ENCODE results near the gene USP25. TPM values are rescaled to one million over a fixed set of nuclear protein-coding genes. Genes with fewer than 3 reads are reported as not detected.
A peak's percentile ranks its signal among the peaks of the same experiment; 100 is the strongest.

The USP25 gene
- total and polyA plus RNA-seq, 2 of the 8 experiments (the other 6 are each of a cell fraction or from before 2014, with no cell fraction given): 11.2 to 48.1 TPM

GRCh38 chr21:15797577-15798363 lies 68.0 kb downstream of the USP25 start:
- Histone ChIP-seq H4K91ac (replicated peaks; ENCODE audit: insufficient read length, low read length) (no peak overlapping the region), H3K18ac (ENCODE audit: extremely low read depth, low read length) (no peak overlapping the region), H2AK5ac (ENCODE audit: low read depth, low read length) (no peak overlapping the region), H2BK5ac (ENCODE audit: low read depth, low read length) (no peak overlapping the region), H3K9ac (replicated peaks in 1 of 4; ENCODE audit: extremely low read depth in 1 of 4, low read depth in 3 of 4, low read length in 3 of 4) (peak overlapping the region in 1 of 4 experiments; percentile 34; a peak in 1 of 7 replicates), H2AFZ (ENCODE audit: low read length) (no peak overlapping the region), H3K79me1 (ENCODE audit: low read depth, low read length) (no peaks in the 10 kb centered on the region), H3K4me2 (ENCODE audit: insufficient read depth in 1 of 2, low read depth in 2 of 2, low read length in 2 of 2) (no peak overlapping the region), H2BK15ac (ENCODE audit: low read length) (no peak overlapping the region), H3K56ac (replicated peaks; ENCODE audit: insufficient read length, low read depth, low read length) (no peak overlapping the region), H2BK12ac (ENCODE audit: low read depth, low read length) (no peak overlapping the region), H3K23me2 (ENCODE audit: low read depth, low read length) (no peaks in the 10 kb centered on the region), H3K4me1 (replicated peaks in 1 of 4; ENCODE audit: control insufficient read depth in 3 of 4, insufficient read depth in 4 of 4, low read length in 3 of 4) (no peaks in the 10 kb centered on the region), H4K20me1 (replicated peaks in 1 of 2; ENCODE audit: control insufficient read depth in 1 of 2, insufficient read depth in 2 of 2, low read length in 2 of 2) (peaks cover 0 to 2% of the 10 kb centered on the region in 2 experiments), H3K79me2 (ENCODE audit: control insufficient read depth in 1 of 2, insufficient read depth in 2 of 2, low read length in 2 of 2) (peaks cover 0 to 7% of the 10 kb centered on the region in 2 experiments; a peak in 2 of 4 replicates), H2BK120ac (replicated peaks; ENCODE audit: low read depth, low read length) (no peak overlapping the region), H4K5ac (ENCODE audit: insufficient read length, low read depth, low read length) (no peak overlapping the region), H3K9me3 (ENCODE audit: insufficient read depth in 2 of 2, low read depth in 1 of 2, low read length in 1 of 2) (no peaks in the 10 kb centered on the region), H3K14ac (ENCODE audit: insufficient read length) (no peak overlapping the region), H3K4me3 (ENCODE audit: extremely low read depth in 1 of 4, insufficient read depth in 2 of 4, low read depth in 3 of 4, low read length in 4 of 4) (no peak overlapping the region), H4K8ac (ENCODE audit: extremely low read depth, insufficient read depth, low read length) (no peak overlapping the region), H3K27me3 (replicated peaks in 1 of 4; ENCODE audit: control insufficient read depth in 3 of 4, extremely low read depth in 1 of 4, insufficient read depth in 3 of 4, low read length in 3 of 4) (no peaks in the 10 kb centered on the region), H3K27ac (ENCODE audit: low read depth, low read length) (no peak overlapping the region), H2BK20ac (ENCODE audit: low read length) (no peak overlapping the region), H3K4ac (replicated peaks; ENCODE audit: insufficient read length, low read depth, low read length) (no peak overlapping the region), H3K36me3 (ENCODE audit: control insufficient read depth in 2 of 4, insufficient read depth in 4 of 4, low read length in 3 of 4) (peaks cover 0 to 2% (median 0%) of the 10 kb centered on the region in 4 experiments; a peak in 2 of 8 replicates), H3K23ac (ENCODE audit: insufficient read length) (no peak overlapping the region)
- WGBS, 2 experiments (ENCODE audit: extremely low coverage in 1 of 2, insufficient coverage in 1 of 2, insufficient read length in 1 of 2, insufficient replicate concordance in 2 of 2, low coverage in 1 of 2, low lambda C conversion rate in 2 of 2, missing lambda C conversion rate in 1 of 2): 90% methylated on average over 3 of the region's 3 CpGs; no CpG with 5 or more reads in 1 of the 2 experiments
- POLR2A ChIA-PET (ENCODE audit: partially characterized antibody): interaction anchor here (0.6 kb wide), 1 partner anchor 962 kb away, joined by 3 read pairs; no protein-coding TSS in a partner anchor
- CTCF ChIA-PET (ENCODE audit: partially characterized antibody): no interaction called here
- DNase-seq (ENCODE audit: low read depth in 1 of 2, low spot score in 2 of 2) (no peak), FAIRE-seq (no peak)
- TF ChIP-seq GABPA (IDR thresholded peaks at IDR 0.05; ENCODE audit: borderline replicate concordance, insufficient read depth, low read length) (no peak), SIN3A (conservative IDR thresholded peaks at IDR 0.05 in 1 of 2, IDR thresholded peaks at IDR 0.05 in 1 of 2; ENCODE audit: low read depth in 1 of 2, low read length in 2 of 2) (no peak), SUZ12 (IDR thresholded peaks at IDR 0.05; ENCODE audit: low read length) (no peak), SIRT6 (IDR thresholded peaks at IDR 0.05; ENCODE audit: low read length) (no peak), POLR2AphosphoS5 (IDR thresholded peaks at IDR 0.05; ENCODE audit: low read depth, low read length) (no peak), CHD2 (IDR thresholded peaks at IDR 0.05; ENCODE audit: low read length) (no peak), RFX5 (IDR thresholded peaks at IDR 0.05; ENCODE audit: borderline replicate concordance, low read depth, low read length) (no peak), CBX8 (IDR thresholded peaks at IDR 0.05; ENCODE audit: borderline replicate concordance, low read depth, low read length) (no peak), RXRA (IDR thresholded peaks at IDR 0.05; ENCODE audit: insufficient read depth, low read depth, low read length) (no peak), NRF1 (IDR thresholded peaks at IDR 0.05; ENCODE audit: low read depth, low read length) (no peak), CHD1 (IDR thresholded peaks at IDR 0.05; ENCODE audit: low read depth, low read length) (no peak), POLR2A (IDR thresholded peaks at IDR 0.05; ENCODE audit: control extremely low read depth in 1 of 2, low read depth in 2 of 2, low read length in 2 of 2) (no peak), HDAC6 (IDR thresholded peaks at IDR 0.05; ENCODE audit: low read depth, low read length) (no peak), SIX5 (IDR thresholded peaks at IDR 0.05; ENCODE audit: low read depth, low read length) (no peak)

Data from H1 (cell line).